HEK293 (cell line): ENCODE data around the gene DPPA5.

Experiments used
- CTCF ChIA-PET: fragments of 350-600 bp; formaldehyde crosslinking; extraction: SDS; loops from one replicate; lab custom pipeline; 2021; ENCODE audit warnings: antibody characterized with exemption; lab: Yijun Ruan, JAX
- POLR2A ChIA-PET: fragments of 300-600 bp; formaldehyde crosslinking; extraction: SDS; loops from one replicate; lab custom pipeline; 2020; ENCODE audit warnings: antibody characterized with exemption, inconsistent platforms; lab: Yijun Ruan, JAX
- H3K27ac ChIP-seq: fragments of 200-500 bp; sonication (Bioruptor generic); 2 replicates; pipeline ENCODE4 v1.5.1; 2014; ENCODE audit warnings: low read depth, low read length, control low read depth, inconsistent platforms; ENCODE audit errors: extremely low read depth
- H3K36me3 ChIP-seq, 2 experiments: fragments of 200-500 bp in 1 of 2; sonication (Bioruptor generic) in 1 of 2; 1 replicate in 1 of 2; 2 replicates in 1 of 2; pipeline ENCODE4 v1.5.1; 2014 to 2017; ENCODE audit warnings: inconsistent platforms in 2 of 2, low read length in 2 of 2; ENCODE audit not compliant: control insufficient read depth in 2 of 2, insufficient read depth in 1 of 2
- H3K4me1 ChIP-seq: fragments of 200-500 bp; sonication (Bioruptor generic); 2 replicates; pipeline ENCODE4 v1.5.1; 2014; ENCODE audit warnings: mild to moderate bottlenecking, low read length, inconsistent platforms; ENCODE audit not compliant: control insufficient read depth, insufficient read depth
- H3K4me3 ChIP-seq: 2 replicates; pipeline ENCODE4 v1.5.1; 2011; ENCODE audit warnings: low read depth, mild to moderate bottlenecking, control low read depth, low read length, moderate library complexity
- H3K9me3 ChIP-seq: fragments of 200-500 bp; sonication (Bioruptor generic); 2 replicates; pipeline ENCODE4 v1.5.1; 2014; ENCODE audit warnings: low read depth, low read length, inconsistent platforms; ENCODE audit not compliant: control insufficient read depth, insufficient read depth
- AEBP2 ChIP-seq: fragments of 450-650 bp; formaldehyde crosslinking; IDR thresholded peaks from 2 replicates; pipeline ENCODE4 v1.5.1; 2016; ENCODE audit warnings: missing biosample characterization, missing genetic modification characterization, borderline replicate concordance
- BCL11B ChIP-seq: fragments of 450-650 bp; formaldehyde crosslinking; IDR thresholded peaks from 2 replicates; pipeline ENCODE4 v1.5.1; 2016; ENCODE audit warnings: low read depth, missing biosample characterization, missing genetic modification characterization
- MYNN ChIP-seq: fragments of 450-650 bp; formaldehyde crosslinking; IDR thresholded peaks from 2 replicates; pipeline ENCODE4 v1.5.1; 2016; ENCODE audit warnings: missing biosample characterization, missing genetic modification characterization, borderline replicate concordance
- ZBTB21 ChIP-seq: fragments of 450-650 bp; formaldehyde crosslinking; IDR thresholded peaks from 2 replicates; pipeline ENCODE4 v1.5.1; 2017; ENCODE audit warnings: missing biosample characterization, missing genetic modification characterization
- ZFP3 ChIP-seq: fragments of 450-650 bp; formaldehyde crosslinking; IDR thresholded peaks from 2 replicates; pipeline ENCODE4 v1.5.1; 2016; ENCODE audit warnings: low read depth, missing biosample characterization, missing genetic modification characterization
- ZNF121 ChIP-seq: fragments of 450-650 bp; formaldehyde crosslinking; IDR thresholded peaks from 2 replicates; pipeline ENCODE4 v1.5.1; 2016; ENCODE audit warnings: missing biosample characterization, missing genetic modification characterization
- ZNF155 ChIP-seq: fragments of 450-650 bp; formaldehyde crosslinking; IDR thresholded peaks from 2 replicates; pipeline ENCODE4 v1.5.1; 2016; ENCODE audit warnings: missing biosample characterization, missing genetic modification characterization
- ZNF350 ChIP-seq: fragments of 450-650 bp; formaldehyde crosslinking; IDR thresholded peaks from 2 replicates; pipeline ENCODE4 v1.5.0; 2017; ENCODE audit warnings: missing biosample characterization, mild to moderate bottlenecking, missing genetic modification characterization
- ZNF37A ChIP-seq: fragments of 450-650 bp; IDR thresholded peaks from 2 replicates; pipeline ENCODE4 v1.5.1; 2018; ENCODE audit warnings: missing biosample characterization, missing genetic modification characterization
- ZNF391 ChIP-seq: fragments of 450-650 bp; formaldehyde crosslinking; IDR thresholded peaks from 2 replicates; pipeline ENCODE4 v1.5.1; 2016; ENCODE audit warnings: low read depth, missing biosample characterization, missing genetic modification characterization, borderline replicate concordance
- ZNF423 ChIP-seq: fragments of 450-650 bp; formaldehyde crosslinking; IDR thresholded peaks from 2 replicates; pipeline ENCODE4 v1.5.1; 2016; ENCODE audit warnings: missing biosample characterization, missing genetic modification characterization
- ZNF626 ChIP-seq: fragments of 450-650 bp; sonication (Bioruptor Pico); formaldehyde crosslinking; IDR thresholded peaks from 2 replicates; pipeline ENCODE4 v1.5.1; 2018; ENCODE audit warnings: missing biosample characterization, missing genetic modification characterization, inconsistent platforms
- ZNF777 ChIP-seq: fragments of 450-650 bp; formaldehyde crosslinking; IDR thresholded peaks from 2 replicates; pipeline ENCODE4 v1.5.1; 2017; ENCODE audit warnings: missing biosample characterization, missing genetic modification characterization, borderline replicate concordance
- ZSCAN18 ChIP-seq: fragments of 450-650 bp; formaldehyde crosslinking; IDR thresholded peaks from 2 replicates; pipeline ENCODE4 v1.5.1; 2016; ENCODE audit warnings: missing biosample characterization, missing genetic modification characterization
- TF ChIP-seq, protein P1 (sequence below): fragments of 450-650 bp; formaldehyde crosslinking; IDR thresholded peaks from 2 replicates; pipeline ENCODE4 v1.5.1; 2016; ENCODE audit warnings: missing biosample characterization, missing genetic modification characterization
- TF ChIP-seq, protein P2 (sequence below): fragments of 450-650 bp; formaldehyde crosslinking; IDR thresholded peaks from 2 replicates; pipeline ENCODE4 v1.5.1; 2016; ENCODE audit warnings: missing biosample characterization, missing genetic modification characterization
- TF ChIP-seq, protein P3 (sequence below): IDR thresholded peaks from 2 replicates; pipeline ENCODE4 v1.6.1; 2011; ENCODE audit warnings: mild to moderate bottlenecking, low read depth, low read length, borderline replicate concordance

Gene DPPA5

GRCh38 chr6:73348550-73349204, 5.4 kb downstream of the DPPA5 start:
- ChIA-PET POLR2A (no interaction called here), CTCF (interaction anchor here (0.7 to 1.4 kb wide), 2 partner anchors 8 to 373 kb away, joined by 3 to 4 read pairs; no protein-coding TSS in a partner anchor)
- no peak overlapping the region for H3K4me3 ChIP-seq
- H3K27ac ChIP-seq: no peak overlapping the region
- no peaks in the 10 kb centered on the region for H3K4me1 ChIP-seq
- TF ChIP-seq ZSCAN18: no peak
- no peak for TF ChIP-seq ZNF626 (tag by site-specific recombination)
- TF ChIP-seq, protein P1, sequence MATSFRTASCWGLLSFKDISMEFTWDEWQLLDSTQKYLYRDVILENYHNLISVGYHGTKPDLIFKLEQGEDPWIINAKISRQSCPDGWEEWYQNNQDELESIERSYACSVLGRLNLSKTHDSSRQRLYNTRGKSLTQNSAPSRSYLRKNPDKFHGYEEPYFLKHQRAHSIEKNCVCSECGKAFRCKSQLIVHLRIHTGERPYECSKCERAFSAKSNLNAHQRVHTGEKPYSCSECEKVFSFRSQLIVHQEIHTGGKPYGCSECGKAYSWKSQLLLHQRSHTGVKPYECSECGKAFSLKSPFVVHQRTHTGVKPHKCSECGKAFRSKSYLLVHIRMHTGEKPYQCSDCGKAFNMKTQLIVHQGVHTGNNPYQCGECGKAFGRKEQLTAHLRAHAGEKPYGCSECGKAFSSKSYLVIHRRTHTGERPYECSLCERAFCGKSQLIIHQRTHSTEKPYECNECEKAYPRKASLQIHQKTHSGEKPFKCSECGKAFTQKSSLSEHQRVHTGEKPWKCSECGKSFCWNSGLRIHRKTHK (tag by site-specific recombination): no peak
- H3K36me3 ChIP-seq: no peaks in the 10 kb centered on the region
- H3K9me3 ChIP-seq: no peaks in the 10 kb centered on the region

DNA sequence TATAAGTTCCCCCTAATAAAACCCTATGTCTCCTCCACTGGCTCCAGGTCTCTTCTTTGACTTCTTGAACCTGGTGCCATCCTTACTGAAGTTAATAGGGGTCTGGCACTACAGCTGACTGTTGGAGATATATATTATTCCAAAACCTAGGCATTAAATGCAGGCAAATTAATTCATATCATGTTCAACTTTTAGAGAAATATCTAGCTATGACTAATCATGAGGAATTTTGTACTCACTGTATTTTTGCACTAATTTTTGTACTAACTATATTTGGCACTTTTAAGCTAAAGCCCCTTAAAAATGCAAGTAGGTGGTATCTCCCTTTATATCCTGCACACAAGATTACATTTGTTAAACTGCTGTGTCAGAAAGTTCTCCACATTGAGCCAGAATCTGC, 10.9 kb downstream of the DPPA5 start:
- TF ChIP-seq, protein P2, sequence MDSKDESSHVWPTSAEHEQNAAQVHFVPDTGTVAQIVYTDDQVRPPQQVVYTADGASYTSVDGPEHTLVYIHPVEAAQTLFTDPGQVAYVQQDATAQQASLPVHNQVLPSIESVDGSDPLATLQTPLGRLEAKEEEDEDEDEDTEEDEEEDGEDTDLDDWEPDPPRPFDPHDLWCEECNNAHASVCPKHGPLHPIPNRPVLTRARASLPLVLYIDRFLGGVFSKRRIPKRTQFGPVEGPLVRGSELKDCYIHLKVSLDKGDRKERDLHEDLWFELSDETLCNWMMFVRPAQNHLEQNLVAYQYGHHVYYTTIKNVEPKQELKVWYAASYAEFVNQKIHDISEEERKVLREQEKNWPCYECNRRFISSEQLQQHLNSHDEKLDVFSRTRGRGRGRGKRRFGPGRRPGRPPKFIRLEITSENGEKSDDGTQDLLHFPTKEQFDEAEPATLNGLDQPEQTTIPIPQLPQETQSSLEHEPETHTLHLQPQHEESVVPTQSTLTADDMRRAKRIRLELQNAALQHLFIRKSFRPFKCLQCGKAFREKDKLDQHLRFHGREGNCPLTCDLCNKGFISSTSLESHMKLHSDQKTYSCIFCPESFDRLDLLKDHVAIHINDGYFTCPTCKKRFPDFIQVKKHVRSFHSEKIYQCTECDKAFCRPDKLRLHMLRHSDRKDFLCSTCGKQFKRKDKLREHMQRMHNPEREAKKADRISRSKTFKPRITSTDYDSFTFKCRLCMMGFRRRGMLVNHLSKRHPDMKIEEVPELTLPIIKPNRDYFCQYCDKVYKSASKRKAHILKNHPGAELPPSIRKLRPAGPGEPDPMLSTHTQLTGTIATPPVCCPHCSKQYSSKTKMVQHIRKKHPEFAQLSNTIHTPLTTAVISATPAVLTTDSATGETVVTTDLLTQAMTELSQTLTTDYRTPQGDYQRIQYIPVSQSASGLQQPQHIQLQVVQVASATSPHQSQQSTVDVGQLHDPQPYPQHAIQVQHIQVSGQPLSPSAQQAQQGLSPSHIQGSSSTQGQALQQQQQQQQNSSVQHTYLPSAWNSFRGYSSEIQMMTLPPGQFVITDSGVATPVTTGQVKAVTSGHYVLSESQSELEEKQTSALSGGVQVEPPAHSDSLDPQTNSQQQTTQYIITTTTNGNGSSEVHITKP (tag by site-specific recombination): peak; percentile 80
- TF ChIP-seq MYNN (tag by site-specific recombination): no peak
- no peak for TF ChIP-seq ZNF121 (tag by site-specific recombination)
- ChIA-PET POLR2A (no interaction called here), CTCF (interaction anchor here (0.7 to 1.4 kb wide), 4 partner anchors 16 to 310 kb away, joined by 3 to 6 read pairs (median 5); partner anchors contain the start of gene SLC17A5)
- no peak overlapping the region for H3K4me3 ChIP-seq
- H3K9me3 ChIP-seq: no peaks in the 10 kb centered on the region
- no peak overlapping the region for H3K27ac ChIP-seq
- H3K4me1 ChIP-seq: no peaks in the 10 kb centered on the region
- no peaks in the 10 kb centered on the region for H3K36me3 ChIP-seq

DNA sequence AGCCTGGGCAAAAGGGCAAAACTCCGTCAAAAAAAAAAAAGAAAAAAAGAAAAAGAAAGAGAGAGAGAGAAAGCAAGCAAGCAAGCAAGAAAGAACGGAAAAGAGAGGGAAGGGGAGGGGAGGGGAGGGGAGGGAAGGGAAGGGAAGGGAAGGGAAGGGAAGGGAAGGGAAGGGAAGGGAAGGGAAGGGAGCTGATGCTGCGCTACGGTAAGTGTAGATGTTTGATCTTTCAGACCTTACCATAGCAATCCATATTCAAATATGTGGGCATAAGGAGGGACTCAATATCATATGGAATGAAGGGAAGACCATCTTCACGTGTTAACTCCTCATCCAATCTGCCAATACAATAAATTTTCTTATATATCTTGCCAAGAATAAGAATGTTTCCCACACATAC, 11.9 kb downstream of the DPPA5 start:
- H3K27ac ChIP-seq: no peak overlapping the region
- no peaks in the 10 kb centered on the region for H3K9me3 ChIP-seq
- no peaks in the 10 kb centered on the region for H3K4me1 ChIP-seq
- no peaks in the 10 kb centered on the region for H3K36me3 ChIP-seq
- ChIA-PET CTCF (interaction anchor here (1.0 kb wide), 1 partner anchor 15 kb away, joined by 6 read pairs; no protein-coding TSS in a partner anchor), POLR2A (no interaction called here)
- H3K4me3 ChIP-seq: no peak overlapping the region
- no peak for TF ChIP-seq ZFP3 (tag by site-specific recombination)

- Histone ChIP-seq H3K36me3 (no peaks in the 10 kb centered on the region), H3K27ac (no peak overlapping the region), H3K9me3 (no peaks in the 10 kb centered on the region), H3K4me3 (no peak overlapping the region), H3K4me1 (no peaks in the 10 kb centered on the region)
- CTCF ChIA-PET: interaction anchor here (0.5 to 1.4 kb wide), 2 partner anchors 8 to 259 kb away, joined by 3 to 4 read pairs; no protein-coding TSS in a partner anchor
- POLR2A ChIA-PET: no interaction called here
- TF ChIP-seq ZNF37A (tag by site-specific recombination) (no peak), ZBTB21 (tag by site-specific recombination) (no peak), BCL11B (tag by site-specific recombination) (no peak), AEBP2 (tag by site-specific recombination) (no peak), ZNF155 (tag by site-specific recombination) (no peak), ZNF391 (tag by site-specific recombination) (no peak), ZNF350 (tag by site-specific recombination) (no peak), ZNF777 (tag by site-specific recombination) (no peak), ZNF423 (tag by site-specific recombination) (no peak)
- TF ChIP-seq, protein P3, sequence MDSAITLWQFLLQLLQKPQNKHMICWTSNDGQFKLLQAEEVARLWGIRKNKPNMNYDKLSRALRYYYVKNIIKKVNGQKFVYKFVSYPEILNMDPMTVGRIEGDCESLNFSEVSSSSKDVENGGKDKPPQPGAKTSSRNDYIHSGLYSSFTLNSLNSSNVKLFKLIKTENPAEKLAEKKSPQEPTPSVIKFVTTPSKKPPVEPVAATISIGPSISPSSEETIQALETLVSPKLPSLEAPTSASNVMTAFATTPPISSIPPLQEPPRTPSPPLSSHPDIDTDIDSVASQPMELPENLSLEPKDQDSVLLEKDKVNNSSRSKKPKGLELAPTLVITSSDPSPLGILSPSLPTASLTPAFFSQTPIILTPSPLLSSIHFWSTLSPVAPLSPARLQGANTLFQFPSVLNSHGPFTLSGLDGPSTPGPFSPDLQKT: no peak
Measured at GRCh38 chr6:73341335-73341734, 12.7 kb downstream of the DPPA5 start.
